Endodermal cell (in vitro differentiated cells): ENCODE results near the gene DOCK4. TPM values are rescaled to one million over a fixed set of nuclear protein-coding genes. Genes with fewer than 3 reads are reported as not detected.

Source experiments
- DNase-seq: peaks from one replicate; pipeline ENCODE4 v3.0.0-alpha.2; 2017
- H3K27ac ChIP-seq: 2 replicates; pipeline ENCODE4 v1.5.1; 2013; ENCODE audit warnings: mild to moderate bottlenecking, low read depth, low read length, moderate library complexity
- H3K27me3 ChIP-seq: 2 replicates; pipeline ENCODE4 v1.6.1; 2013; ENCODE audit warnings: mild to moderate bottlenecking, low read length, moderate library complexity; ENCODE audit not compliant: insufficient read depth, control insufficient read depth, poor library complexity, severe bottlenecking
- H3K36me3 ChIP-seq: 2 replicates; pipeline ENCODE4 v1.7.0; 2013; ENCODE audit warnings: mild to moderate bottlenecking, low read length, moderate library complexity; ENCODE audit not compliant: control insufficient read depth, insufficient read depth
- H3K4me1 ChIP-seq: one replicate; pipeline ENCODE4 v1.7.0; 2013; ENCODE audit warnings: low read length; ENCODE audit not compliant: control insufficient read depth, insufficient read depth
- H3K4me3 ChIP-seq: 2 replicates; pipeline ENCODE4 v1.5.1; 2013; ENCODE audit warnings: mild to moderate bottlenecking, low read length, moderate library complexity
- H3K9ac ChIP-seq: 2 replicates; pipeline ENCODE4 v1.6.1; 2013; ENCODE audit warnings: mild to moderate bottlenecking, low read length, moderate library complexity; ENCODE audit not compliant: poor library complexity, severe bottlenecking; ENCODE audit errors: extremely low read depth
- H3K9me3 ChIP-seq: 2 replicates; pipeline ENCODE4 v1.6.1; 2013; ENCODE audit warnings: mild to moderate bottlenecking, low read length, moderate library complexity; ENCODE audit not compliant: control insufficient read depth
- H3K27ac Mint-ChIP-seq: 2 replicates; pipeline ENCODE4 v1.8.0; 2020; ENCODE audit warnings: mixed read lengths
- H3K27me3 Mint-ChIP-seq: 2 replicates; pipeline ENCODE4 v1.8.0; 2021; ENCODE audit warnings: mild to moderate bottlenecking, mixed read lengths; ENCODE audit not compliant: insufficient read depth
- H3K36me3 Mint-ChIP-seq: 2 replicates; pipeline ENCODE4 v1.8.0; 2020; ENCODE audit warnings: low read depth, mixed read lengths
- H3K4me1 Mint-ChIP-seq: 2 replicates; pipeline ENCODE4 v1.8.0; 2020; ENCODE audit warnings: mixed read lengths
- H3K4me3 Mint-ChIP-seq: 2 replicates; pipeline ENCODE4 v1.8.0; 2020; ENCODE audit warnings: mild to moderate bottlenecking, moderate library complexity, mixed read lengths
- H3K9me3 Mint-ChIP-seq: 2 replicates; pipeline ENCODE4 v1.8.0; 2020; ENCODE audit warnings: mild to moderate bottlenecking, mixed read lengths
- WGBS, 2 experiments: methylation state at CpG; one replicate each; pipeline versions ENCODE4 v1.1.5 to v1.1.7; 2013; ENCODE audit warnings: missing lambda C conversion rate in 2 of 2, mixed read lengths in 1 of 2; ENCODE audit not compliant: insufficient coverage in 1 of 2, insufficient read length in 1 of 2; 5-methylcytosine and 5-hydroxymethylcytosine counted together
- total RNA-seq, 2 donors: library from RNA; stranded (reverse); fragmentation: NEBNext Ultra II Directional in 1 of 2; extraction: Animal tissue kit (Norgen Biotek cat#: 25700) in 1 of 2; gene quantifications; 2 replicates in 1 of 2; 3 replicates in 1 of 2; pipeline ENCODE4 v1.2.1, GENCODE V29; 2021
- TF ChIP-seq, protein P1 (sequence below): fragments of 200-600 bp; sonication (generic); conservative IDR thresholded peaks from 2 replicates; pipeline ENCODE4 v1.5.0; 2021; ENCODE audit warnings: antibody characterized with exemption, mild to moderate bottlenecking

The DOCK4 gene
- total RNA-seq, 2 donors from 2014 or later = 11.2 to 15.3 TPM

GRCh38 chr7:112168915-112169314 lies 37.3 kb downstream of the DOCK4 start:
- H3K4me3 ChIP-seq = no peak overlapping the region
- TF ChIP-seq, protein P1, sequence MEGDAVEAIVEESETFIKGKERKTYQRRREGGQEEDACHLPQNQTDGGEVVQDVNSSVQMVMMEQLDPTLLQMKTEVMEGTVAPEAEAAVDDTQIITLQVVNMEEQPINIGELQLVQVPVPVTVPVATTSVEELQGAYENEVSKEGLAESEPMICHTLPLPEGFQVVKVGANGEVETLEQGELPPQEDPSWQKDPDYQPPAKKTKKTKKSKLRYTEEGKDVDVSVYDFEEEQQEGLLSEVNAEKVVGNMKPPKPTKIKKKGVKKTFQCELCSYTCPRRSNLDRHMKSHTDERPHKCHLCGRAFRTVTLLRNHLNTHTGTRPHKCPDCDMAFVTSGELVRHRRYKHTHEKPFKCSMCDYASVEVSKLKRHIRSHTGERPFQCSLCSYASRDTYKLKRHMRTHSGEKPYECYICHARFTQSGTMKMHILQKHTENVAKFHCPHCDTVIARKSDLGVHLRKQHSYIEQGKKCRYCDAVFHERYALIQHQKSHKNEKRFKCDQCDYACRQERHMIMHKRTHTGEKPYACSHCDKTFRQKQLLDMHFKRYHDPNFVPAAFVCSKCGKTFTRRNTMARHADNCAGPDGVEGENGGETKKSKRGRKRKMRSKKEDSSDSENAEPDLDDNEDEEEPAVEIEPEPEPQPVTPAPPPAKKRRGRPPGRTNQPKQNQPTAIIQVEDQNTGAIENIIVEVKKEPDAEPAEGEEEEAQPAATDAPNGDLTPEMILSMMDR = no peak
- Mint-ChIP-seq H3K27me3 (no peaks in the 10 kb centered on the region), H3K36me3 (no peaks in the 10 kb centered on the region), H3K27ac (no peak overlapping the region), H3K4me3 (no peak overlapping the region), H3K9me3 (no peaks in the 10 kb centered on the region), H3K4me1 (no peaks in the 10 kb centered on the region)
- WGBS, 2 experiments = 95 to 98% methylated on average over 2 of the region's 2 CpGs
- H3K27ac ChIP-seq = no peak overlapping the region
- no peaks in the 10 kb centered on the region for H3K27me3 ChIP-seq
- DNase-seq = no peak
- H3K36me3 ChIP-seq = no peaks in the 10 kb centered on the region
- no peaks in the 10 kb centered on the region for H3K4me1 ChIP-seq
- no peak overlapping the region for H3K9ac ChIP-seq
- H3K9me3 ChIP-seq = peaks cover 8% of the 10 kb centered on the region

DNA sequence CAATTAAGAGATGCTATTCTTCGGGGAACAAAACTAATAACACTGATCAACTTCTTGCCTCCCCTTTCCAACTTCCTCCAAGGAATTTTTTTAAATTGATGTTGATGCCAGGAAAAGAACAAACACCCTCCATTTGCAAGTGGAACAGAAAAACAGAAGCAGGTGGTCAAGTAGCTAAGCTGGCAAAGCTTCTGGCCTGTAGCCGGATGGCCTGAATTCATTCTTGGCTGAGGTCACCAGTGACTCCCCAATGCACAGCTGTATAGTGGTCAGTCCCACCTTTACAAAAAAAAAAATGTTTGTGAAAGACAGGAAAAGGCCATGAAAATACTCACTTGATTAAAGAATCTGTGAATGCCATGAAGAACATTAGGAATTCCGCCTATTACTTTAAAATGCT lies 39.1 kb downstream of the DOCK4 start:
- Mint-ChIP-seq H3K4me3 (no peak overlapping the region), H3K36me3 (no peaks in the 10 kb centered on the region), H3K27ac (no peak overlapping the region), H3K27me3 (no peaks in the 10 kb centered on the region), H3K9me3 (no peaks in the 10 kb centered on the region), H3K4me1 (peaks cover 12% of the 10 kb centered on the region)
- Histone ChIP-seq H3K4me3 (no peak overlapping the region), H3K27me3 (no peaks in the 10 kb centered on the region), H3K4me1 (peaks cover 7% of the 10 kb centered on the region), H3K36me3 (no peaks in the 10 kb centered on the region), H3K9me3 (peaks cover 7% of the 10 kb centered on the region), H3K9ac (no peak overlapping the region), H3K27ac (no peak overlapping the region)
- no peak for DNase-seq
- WGBS, 2 experiments = 90 to 93% methylated on average over 2 to 3 of the region's 3 CpGs
- TF ChIP-seq, protein P1 = no peak

DNA sequence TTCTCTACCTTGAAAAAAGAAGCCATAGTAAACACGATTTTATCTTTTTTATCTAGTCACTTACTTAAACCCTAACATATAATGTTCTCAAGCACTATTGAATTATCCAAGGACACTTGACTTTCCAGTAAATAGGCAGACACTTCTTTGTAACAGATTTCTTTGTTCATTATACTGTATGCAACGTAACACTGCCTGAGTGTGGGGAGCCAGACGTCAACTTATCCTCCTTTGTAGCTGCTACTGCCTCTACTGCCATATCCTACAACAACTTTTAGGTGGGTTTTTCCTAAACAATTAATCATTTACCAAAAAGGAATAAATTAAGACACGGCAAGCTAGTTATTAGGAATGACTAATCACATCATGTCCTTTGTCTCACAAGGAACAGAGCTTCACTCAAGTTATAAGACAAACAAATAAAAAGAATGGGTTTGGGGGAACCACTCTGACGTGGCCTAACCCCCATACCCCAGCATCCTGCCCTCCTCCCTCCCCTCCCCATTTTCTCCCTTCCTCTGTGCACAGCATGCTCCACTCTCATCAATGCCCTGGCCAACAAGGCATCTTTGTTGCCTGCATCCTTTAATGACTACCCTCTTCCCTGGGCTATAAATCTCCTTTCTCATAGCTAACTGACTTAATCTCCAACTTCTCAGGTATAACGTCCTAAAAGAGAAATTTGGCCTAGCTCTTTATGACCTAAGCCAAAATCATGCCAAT lies 43.3 kb downstream of the DOCK4 start:
- Mint-ChIP-seq H3K4me3 (no peak overlapping the region), H3K9me3 (no peaks in the 10 kb centered on the region), H3K27me3 (no peaks in the 10 kb centered on the region), H3K4me1 (peaks cover 43% of the 10 kb centered on the region), H3K27ac (no peak overlapping the region), H3K36me3 (no peaks in the 10 kb centered on the region)
- no peaks in the 10 kb centered on the region for H3K9me3 ChIP-seq
- no peaks in the 10 kb centered on the region for H3K36me3 ChIP-seq
- no peaks in the 10 kb centered on the region for H3K27me3 ChIP-seq
- H3K4me3 ChIP-seq = no peak overlapping the region
- TF ChIP-seq, protein P1 = no peak
- peak overlapping the region; percentile 93 for H3K27ac ChIP-seq
- no peak for DNase-seq
- peaks cover 23% of the 10 kb centered on the region for H3K4me1 ChIP-seq
- WGBS, 2 experiments = 41 to 58% methylated on average over 4 to 6 of the region's 6 CpGs
- no peak overlapping the region for H3K9ac ChIP-seq
